K562 (cell line): ENCODE measurements around the gene RARA. TPM values are rescaled to one million over a fixed set of nuclear protein-coding genes. Genes with fewer than 3 reads are reported as not detected.

ENCODE experiments used
- CBFA2T3 ChIP-seq: fragments of 450-650 bp; IDR thresholded peaks from 2 replicates; pipeline ENCODE4 v1.6.1; 2017
- CCNT2 ChIP-seq: IDR thresholded peaks from 2 replicates; pipeline ENCODE4 v1.6.1; 2011; ENCODE audit warnings: borderline replicate concordance, low read depth, mild to moderate bottlenecking, moderate library complexity, mixed read lengths, low read length; ENCODE audit not compliant: insufficient read length; ENCODE audit errors: extremely low read depth
- CEBPB ChIP-seq: fragments of 450-650 bp; IDR thresholded peaks from 2 replicates; pipeline ENCODE4 v1.6.1; 2016; ENCODE audit warnings: missing genetic modification characterization, missing compliant biosample characterization
- E2F8 ChIP-seq: fragments of 450-650 bp; IDR thresholded peaks from 2 replicates; pipeline ENCODE4 v1.7.1; 2018; ENCODE audit warnings: mild to moderate bottlenecking, low read depth; ENCODE audit not compliant: partially characterized antibody
- KAT2B ChIP-seq: IDR thresholded peaks from one replicate; pipeline ENCODE4 v1.6.1; 2012; ENCODE audit warnings: low read depth, mild to moderate bottlenecking, control low read depth, inconsistent platforms, low read length, moderate library complexity
- NR1H2 ChIP-seq: sonication (generic); formaldehyde crosslinking; IDR thresholded peaks from 2 replicates; pipeline ENCODE4 v1.4.0; 2020; ENCODE audit warnings: mild to moderate bottlenecking, missing genetic modification reagents
- PTRF ChIP-seq: fragments of 450-650 bp; IDR thresholded peaks from 2 replicates; pipeline ENCODE4 v1.6.1; 2016; ENCODE audit warnings: mild to moderate bottlenecking, missing genetic modification characterization, missing compliant biosample characterization
- SUPT5H ChIP-seq: fragments of 450-650 bp; IDR thresholded peaks from 2 replicates; pipeline ENCODE4 v1.6.1; 2016
- ZEB2 ChIP-seq: fragments of 450-650 bp; IDR thresholded peaks from 2 replicates; pipeline ENCODE4 v1.6.1; 2016
- ZNF124 ChIP-seq: sonication (generic); formaldehyde crosslinking; IDR thresholded peaks from 2 replicates; pipeline ENCODE4 v1.8.1; 2022; ENCODE audit warnings: missing genetic modification reagents
- ZNF224 ChIP-seq: sonication (generic); formaldehyde crosslinking; IDR thresholded peaks from 2 replicates; pipeline ENCODE4 v1.8.0; 2022; ENCODE audit warnings: mild to moderate bottlenecking, missing genetic modification reagents
- ZNF318 ChIP-seq, 2 experiments: fragments of 450-650 bp; IDR thresholded peaks; 2 replicates each; pipeline ENCODE4 v1.6.1; 2016; ENCODE audit warnings: mild to moderate bottlenecking in 2 of 2, borderline replicate concordance in 1 of 2, low read depth in 1 of 2, moderate library complexity in 1 of 2
- polyA plus RNA-seq, 8 experiments: library from polyadenylated mRNA; depleted of rRNA in 4 of 8; stranded (reverse) in 5 of 8; unstranded in 3 of 8; fragments of >200 nt; fragmentation: Nextera tagmentation in 2 of 8; fragmentation: Illumina TruSeq in 1 of 8; extraction: Ambion mirVana in 2 of 8; extraction: Trizol in 1 of 8; gene quantifications; 2 replicates each; pipeline versions ENCODE4 v1.2.1 to v1.2.3, GENCODE V29; 2011 to 2014; ENCODE audit warnings: inconsistent platforms in 1 of 8, missing spikeins in 1 of 8
- total RNA-seq, 7 experiments: library from RNA; depleted of rRNA in 6 of 7; stranded (reverse); fragments of >200 nt in 6 of 7; fragmentation: Illumina TruSeq in 2 of 7; extraction: Trizol in 2 of 7; gene quantifications; 2 replicates each; pipeline versions ENCODE4 v1.2.1 to v1.2.3, GENCODE V29; 2011 to 2021; ENCODE audit warnings: low replicate concordance in 1 of 7
- TF ChIP-seq, protein P1 (sequence below): fragments of 250-450 bp; sonication (Bioruptor Pico); IDR thresholded peaks from 2 replicates; pipeline ENCODE4 v1.4.0; 2020
- TF ChIP-seq, protein P2 (sequence below): fragments of 450-650 bp; formaldehyde crosslinking; IDR thresholded peaks from 2 replicates; pipeline ENCODE4 v1.4.0; 2022; ENCODE audit warnings: missing genetic modification characterization

Gene RARA
- total and polyA plus RNA-seq, 9 of the 15 experiments (the other 6 are each of a cell fraction or from before 2014, with no cell fraction given): 0.10 to 28.0 (median 7.9) TPM

DNA sequence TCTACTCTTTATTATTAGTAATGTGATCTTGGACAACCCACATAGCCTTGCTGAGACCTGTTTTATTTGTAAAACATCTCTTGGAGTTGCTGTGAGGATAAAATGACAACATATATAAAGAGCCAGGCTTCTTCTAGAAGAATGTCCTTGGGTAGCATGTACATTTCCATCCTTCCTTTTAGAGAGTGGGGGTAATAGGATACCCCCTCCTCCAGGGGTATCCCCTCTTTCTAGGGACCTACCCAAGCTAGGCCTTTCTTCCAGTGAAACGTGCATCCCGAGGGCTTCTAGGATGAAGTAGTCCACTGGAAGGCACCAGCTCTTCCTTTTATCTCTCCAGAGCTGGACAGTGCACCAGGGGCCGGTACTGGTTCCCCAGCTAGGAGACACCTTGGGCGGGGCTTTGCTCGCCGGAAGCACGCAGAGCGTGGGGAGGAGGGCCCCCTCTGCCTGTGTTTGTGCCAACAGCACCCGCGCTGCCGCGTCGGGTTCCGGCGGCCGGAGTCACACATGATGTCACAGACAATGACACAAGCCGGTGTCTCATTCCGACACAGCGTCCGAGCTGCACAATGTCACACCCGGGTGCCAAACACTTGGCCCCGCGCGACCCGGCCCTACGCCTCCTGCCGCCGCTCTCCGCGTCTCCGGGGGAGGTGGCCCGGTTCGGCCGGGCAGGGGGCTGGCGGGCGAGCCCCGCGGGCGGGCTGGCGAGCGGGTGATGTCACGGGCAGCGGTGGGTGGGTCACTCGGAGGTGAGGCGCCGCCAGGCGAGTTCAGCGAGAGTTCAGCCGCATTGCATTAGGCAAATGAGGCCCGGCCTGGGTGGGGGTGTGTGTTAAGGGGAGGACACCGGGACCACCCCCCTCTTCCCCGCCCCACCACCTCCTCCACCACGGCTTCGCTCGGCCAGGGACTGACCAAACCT, 32.2 kb downstream of the RARA start (continued):
- TF ChIP-seq, protein P1, sequence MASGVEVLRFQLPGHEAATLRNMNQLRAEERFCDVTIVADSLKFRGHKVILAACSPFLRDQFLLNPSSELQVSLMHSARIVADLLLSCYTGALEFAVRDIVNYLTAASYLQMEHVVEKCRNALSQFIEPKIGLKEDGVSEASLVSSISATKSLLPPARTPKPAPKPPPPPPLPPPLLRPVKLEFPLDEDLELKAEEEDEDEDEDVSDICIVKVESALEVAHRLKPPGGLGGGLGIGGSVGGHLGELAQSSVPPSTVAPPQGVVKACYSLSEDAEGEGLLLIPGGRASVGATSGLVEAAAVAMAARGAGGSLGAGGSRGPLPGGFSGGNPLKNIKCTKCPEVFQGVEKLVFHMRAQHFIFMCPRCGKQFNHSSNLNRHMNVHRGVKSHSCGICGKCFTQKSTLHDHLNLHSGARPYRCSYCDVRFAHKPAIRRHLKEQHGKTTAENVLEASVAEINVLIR (CRISPR knock-in tag): peak; percentile 81
- TF ChIP-seq, protein P2, sequence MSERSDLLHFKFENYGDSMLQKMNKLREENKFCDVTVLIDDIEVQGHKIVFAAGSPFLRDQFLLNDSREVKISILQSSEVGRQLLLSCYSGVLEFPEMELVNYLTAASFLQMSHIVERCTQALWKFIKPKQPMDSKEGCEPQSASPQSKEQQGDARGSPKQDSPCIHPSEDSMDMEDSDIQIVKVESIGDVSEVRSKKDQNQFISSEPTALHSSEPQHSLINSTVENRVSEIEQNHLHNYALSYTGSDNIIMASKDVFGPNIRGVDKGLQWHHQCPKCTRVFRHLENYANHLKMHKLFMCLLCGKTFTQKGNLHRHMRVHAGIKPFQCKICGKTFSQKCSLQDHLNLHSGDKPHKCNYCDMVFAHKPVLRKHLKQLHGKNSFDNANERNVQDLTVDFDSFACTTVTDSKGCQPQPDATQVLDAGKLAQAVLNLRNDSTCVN (CRISPR knock-in tag): no peak
- no peak for TF ChIP-seq CBFA2T3
- no peak for TF ChIP-seq ZEB2
- TF ChIP-seq ZNF224 (CRISPR knock-in tag): no peak
- TF ChIP-seq KAT2B: no peak
- peak; percentile 66 for TF ChIP-seq CCNT2
- TF ChIP-seq SUPT5H: no peak
- TF ChIP-seq ZNF318 (IDR thresholded peaks at IDR 0.05; ENCODE audit: borderline replicate concordance in 1 of 2, low read depth in 1 of 2): no peak
- no peak for TF ChIP-seq PTRF (tag)
- TF ChIP-seq CEBPB (tag): no peak
- peak; percentile 57 for TF ChIP-seq E2F8
- no peak for TF ChIP-seq ZNF124 (CRISPR knock-in tag)
- no peak for TF ChIP-seq NR1H2
